SK-N-SH treated with all-trans-retinoic acid at 6 μM for 48 hours (cell line): ENCODE results near the gene PNMA6A.

Experiments
- GLIS3 ChIP-seq: fragments of 250-450 bp; sonication (Bioruptor Pico); IDR thresholded peaks from 2 replicates; pipeline ENCODE4 v1.5.0; 2020; ENCODE audit warnings: mild to moderate bottlenecking, moderate library complexity
- ZFP3 ChIP-seq: fragments of 250-450 bp; sonication (Bioruptor Pico); IDR thresholded peaks from 2 replicates; pipeline ENCODE4 v1.5.0; 2020; ENCODE audit warnings: mild to moderate bottlenecking, moderate library complexity
- TF ChIP-seq, protein P1 (sequence below): fragments of 250-450 bp; sonication (Bioruptor Pico); IDR thresholded peaks from 2 replicates; pipeline ENCODE4 v1.8.0; 2021; ENCODE audit warnings: low read depth, mild to moderate bottlenecking, moderate library complexity, borderline replicate concordance
- TF ChIP-seq, protein P2 (sequence below): fragments of 250-450 bp; sonication (Bioruptor Pico); IDR thresholded peaks from 2 replicates; pipeline ENCODE4 v1.5.1; 2021; ENCODE audit warnings: mild to moderate bottlenecking, moderate library complexity

DNA sequence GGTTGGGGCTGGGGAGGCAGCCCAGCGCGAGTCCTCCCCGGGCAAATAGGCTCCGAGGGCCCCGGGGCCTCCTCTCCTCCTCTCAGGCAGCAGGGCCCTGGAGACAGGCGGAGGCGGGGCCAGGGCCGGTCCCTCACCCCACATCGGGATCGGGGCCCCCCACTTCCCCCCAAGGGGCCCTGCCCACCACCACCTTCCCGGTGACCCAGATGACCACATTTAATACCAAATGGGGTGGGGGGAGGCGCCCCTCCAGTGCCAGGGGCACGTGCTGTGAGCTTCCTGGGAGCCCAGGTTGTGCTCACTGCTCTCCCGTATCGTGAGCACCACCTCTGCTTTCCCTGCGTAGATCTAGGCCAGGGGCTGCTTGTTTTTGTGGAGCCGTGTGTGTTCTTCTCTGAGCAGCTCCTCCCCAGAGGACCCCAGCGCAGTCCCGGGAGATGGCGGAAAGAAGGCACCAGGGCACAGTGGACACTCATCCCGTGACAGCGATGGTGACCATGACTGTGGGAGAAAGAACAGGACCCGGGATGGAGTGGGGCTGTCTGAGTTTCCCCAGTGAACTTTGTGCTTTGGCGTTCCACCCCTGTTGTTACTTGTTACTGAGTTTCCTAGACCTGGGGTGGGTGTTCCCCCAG is 2.1 kb downstream of the PNMA6A start:
- TF ChIP-seq GLIS3 (CRISPR knock-in tag) = no peak
- TF ChIP-seq, protein P1, sequence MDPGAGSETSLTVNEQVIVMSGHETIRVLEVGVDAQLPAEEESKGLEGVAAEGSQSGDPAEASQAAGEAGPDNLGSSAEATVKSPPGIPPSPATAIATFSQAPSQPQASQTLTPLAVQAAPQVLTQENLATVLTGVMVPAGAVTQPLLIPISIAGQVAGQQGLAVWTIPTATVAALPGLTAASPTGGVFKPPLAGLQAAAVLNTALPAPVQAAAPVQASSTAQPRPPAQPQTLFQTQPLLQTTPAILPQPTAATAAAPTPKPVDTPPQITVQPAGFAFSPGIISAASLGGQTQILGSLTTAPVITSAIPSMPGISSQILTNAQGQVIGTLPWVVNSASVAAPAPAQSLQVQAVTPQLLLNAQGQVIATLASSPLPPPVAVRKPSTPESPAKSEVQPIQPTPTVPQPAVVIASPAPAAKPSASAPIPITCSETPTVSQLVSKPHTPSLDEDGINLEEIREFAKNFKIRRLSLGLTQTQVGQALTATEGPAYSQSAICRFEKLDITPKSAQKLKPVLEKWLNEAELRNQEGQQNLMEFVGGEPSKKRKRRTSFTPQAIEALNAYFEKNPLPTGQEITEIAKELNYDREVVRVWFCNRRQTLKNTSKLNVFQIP (CRISPR knock-in tag) = no peak
- no peak for TF ChIP-seq ZFP3 (CRISPR knock-in tag)
- TF ChIP-seq, protein P2, sequence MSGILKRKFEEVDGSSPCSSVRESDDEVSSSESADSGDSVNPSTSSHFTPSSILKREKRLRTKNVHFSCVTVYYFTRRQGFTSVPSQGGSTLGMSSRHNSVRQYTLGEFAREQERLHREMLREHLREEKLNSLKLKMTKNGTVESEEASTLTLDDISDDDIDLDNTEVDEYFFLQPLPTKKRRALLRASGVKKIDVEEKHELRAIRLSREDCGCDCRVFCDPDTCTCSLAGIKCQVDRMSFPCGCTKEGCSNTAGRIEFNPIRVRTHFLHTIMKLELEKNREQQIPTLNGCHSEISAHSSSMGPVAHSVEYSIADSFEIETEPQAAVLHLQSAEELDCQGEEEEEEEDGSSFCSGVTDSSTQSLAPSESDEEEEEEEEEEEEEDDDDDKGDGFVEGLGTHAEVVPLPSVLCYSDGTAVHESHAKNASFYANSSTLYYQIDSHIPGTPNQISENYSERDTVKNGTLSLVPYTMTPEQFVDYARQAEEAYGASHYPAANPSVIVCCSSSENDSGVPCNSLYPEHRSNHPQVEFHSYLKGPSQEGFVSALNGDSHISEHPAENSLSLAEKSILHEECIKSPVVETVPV = no peak
